Measurements from ENCODE around the gene ACVR1B. TPM values are rescaled to one million over a fixed set of nuclear protein-coding genes. Genes with fewer than 3 reads are reported as not detected.
A peak's percentile ranks its signal among the peaks of the same experiment; 100 is the strongest.

Gene ACVR1B
- total RNA-seq, 2 donors from 2014 or later = 6.8 TPM

DNA sequence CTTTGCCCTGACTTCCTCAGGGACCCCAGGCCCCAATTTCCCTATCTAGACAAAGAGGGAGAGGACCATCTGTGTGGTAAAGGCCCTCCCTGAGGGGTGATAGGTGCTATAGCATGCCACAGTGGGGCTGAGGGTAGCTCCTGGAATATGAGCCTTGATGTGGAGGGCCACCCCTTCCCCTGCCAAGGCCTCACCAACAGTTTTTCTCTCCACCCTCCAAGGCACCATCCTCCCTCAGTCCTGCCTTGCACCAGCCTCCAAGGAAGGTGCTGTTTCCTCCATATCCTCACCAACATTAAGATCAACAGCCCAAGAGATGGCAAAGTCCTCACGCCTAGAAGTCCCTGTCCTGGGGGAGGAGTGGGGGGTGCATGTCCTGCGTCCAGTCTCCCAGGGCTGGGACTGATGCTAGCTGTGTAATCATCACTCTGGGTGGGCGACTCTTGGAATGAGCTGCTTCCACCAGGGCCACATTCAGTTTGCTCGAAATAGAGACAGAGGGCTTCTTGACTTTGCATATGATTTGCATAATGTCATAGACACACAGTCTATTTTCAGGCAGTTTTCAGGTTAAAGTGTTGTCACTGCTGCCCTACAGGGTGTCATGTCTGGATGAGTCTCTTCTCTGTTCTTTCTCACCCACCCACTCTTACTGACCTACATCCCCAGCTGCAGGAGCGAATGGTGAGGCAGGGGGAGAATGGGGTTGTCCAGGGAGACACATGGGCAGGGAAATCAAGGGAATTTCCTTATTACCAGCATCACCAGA lies 26.8 kb upstream of the ACVR1B start:
- H3K9me3 Mint-ChIP-seq = no peaks in the 10 kb centered on the region
- peak overlapping the region; percentile 49 for H3K27ac Mint-ChIP-seq
- H3K4me3 Mint-ChIP-seq = peak overlapping the region; percentile 47
- no peaks in the 10 kb centered on the region for H3K27me3 Mint-ChIP-seq
- H3K36me3 Mint-ChIP-seq (ENCODE audit: low read depth) = no peaks in the 10 kb centered on the region
- ATAC-seq (replicated peaks) = peak; percentile 75
- H3K4me1 Mint-ChIP-seq = peaks cover 3% of the 10 kb centered on the region

DNA sequence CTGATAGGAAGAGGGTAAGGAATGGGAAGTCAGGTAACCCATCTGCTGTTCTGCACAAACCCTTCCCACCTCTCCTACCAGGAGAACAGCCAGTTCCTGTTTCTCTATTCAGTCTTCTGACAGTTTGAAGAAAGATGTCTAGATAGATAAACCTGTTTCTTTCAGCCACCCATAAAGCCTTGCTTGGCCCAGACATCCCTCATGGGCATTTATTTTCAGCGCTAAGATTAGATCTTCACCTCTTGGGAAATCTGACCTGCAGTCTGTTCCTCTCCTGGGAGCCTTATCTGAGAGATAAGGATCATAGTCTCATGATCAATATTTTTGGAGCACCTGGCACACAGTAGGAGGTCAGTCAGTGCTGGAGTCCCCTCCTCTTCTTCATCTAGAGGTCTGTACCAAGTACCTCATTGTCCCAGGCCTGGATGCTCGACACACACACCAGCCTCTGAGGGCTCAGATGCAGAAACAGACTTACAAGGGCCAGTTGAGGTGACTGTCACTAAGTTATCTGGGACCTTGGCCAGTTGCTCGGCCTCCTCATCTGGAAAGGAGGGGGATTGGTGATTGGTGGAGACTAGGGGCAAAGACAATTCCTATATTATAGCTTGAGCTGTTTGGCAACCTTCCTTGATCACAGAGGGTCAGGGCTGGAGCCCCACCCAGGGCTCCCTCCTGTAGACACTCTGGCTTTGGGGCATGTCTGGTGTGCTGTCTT lies 26.0 kb upstream of the ACVR1B start:
- H3K27me3 Mint-ChIP-seq = no peaks in the 10 kb centered on the region
- H3K9me3 Mint-ChIP-seq = no peaks in the 10 kb centered on the region
- H3K4me3 Mint-ChIP-seq = no peak overlapping the region
- no peaks in the 10 kb centered on the region for H3K36me3 Mint-ChIP-seq (ENCODE audit: low read depth)
- H3K4me1 Mint-ChIP-seq = peaks cover 3% of the 10 kb centered on the region
- H3K27ac Mint-ChIP-seq = no peak overlapping the region
- no peak for ATAC-seq (replicated peaks)

DNA sequence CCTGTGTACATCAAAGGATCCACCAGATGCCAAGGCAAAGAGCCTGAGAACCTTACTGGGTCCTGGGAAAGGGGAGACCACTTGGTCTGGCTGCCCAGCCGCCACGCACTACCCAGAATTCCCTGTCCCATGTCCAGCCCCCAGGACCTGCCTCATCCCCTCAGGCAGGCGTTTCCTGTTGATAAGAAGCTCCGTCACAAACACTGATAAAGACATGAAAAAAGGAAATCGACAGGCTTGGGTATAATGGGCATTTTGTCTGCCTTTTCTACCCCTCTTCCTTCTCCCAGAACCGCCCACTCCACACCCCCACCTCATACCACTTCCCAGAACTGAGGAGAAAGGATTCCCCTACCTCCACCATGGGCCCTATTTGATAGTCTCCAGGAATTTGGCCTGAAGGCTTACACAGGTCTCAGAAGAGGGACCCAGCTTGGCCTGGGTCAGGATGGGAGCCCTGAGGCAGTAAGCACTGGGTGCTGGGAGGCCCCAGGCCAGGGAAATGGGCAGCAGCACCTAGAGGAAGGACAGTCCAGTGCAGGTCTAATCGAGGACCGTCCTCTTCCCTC lies 25.4 kb upstream of the ACVR1B start:
- no peak for ATAC-seq (replicated peaks)
- Mint-ChIP-seq H3K9me3 (no peaks in the 10 kb centered on the region), H3K4me3 (no peak overlapping the region), H3K27me3 (no peaks in the 10 kb centered on the region), H3K4me1 (peaks cover 3% of the 10 kb centered on the region), H3K36me3 (ENCODE audit: low read depth) (no peaks in the 10 kb centered on the region), H3K27ac (no peak overlapping the region)

DNA sequence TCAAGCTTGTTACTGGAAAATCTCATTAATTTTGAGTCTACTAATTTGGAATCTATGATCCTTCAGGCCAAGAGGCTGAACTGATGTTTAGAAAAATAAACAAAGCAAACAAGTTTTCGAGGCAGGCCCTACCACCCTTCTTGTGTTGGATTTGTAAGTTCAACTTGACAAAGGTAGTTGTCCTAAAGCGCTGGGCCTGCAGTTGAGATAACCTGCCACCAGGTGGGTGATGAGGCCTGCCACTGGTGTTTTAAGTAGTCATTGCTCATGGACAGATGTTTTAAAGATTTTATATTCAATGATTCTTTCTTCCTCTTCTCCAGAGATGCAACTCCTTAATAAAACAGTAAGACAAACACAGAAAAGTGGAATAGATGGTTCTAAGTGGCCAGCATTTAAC lies 24.8 kb upstream of the ACVR1B start:
- Mint-ChIP-seq H3K36me3 (ENCODE audit: low read depth) (no peaks in the 10 kb centered on the region), H3K27ac (no peak overlapping the region), H3K4me1 (peaks cover 3% of the 10 kb centered on the region), H3K9me3 (no peaks in the 10 kb centered on the region), H3K27me3 (no peaks in the 10 kb centered on the region), H3K4me3 (no peak overlapping the region)
- ATAC-seq (replicated peaks) = no peak

DNA sequence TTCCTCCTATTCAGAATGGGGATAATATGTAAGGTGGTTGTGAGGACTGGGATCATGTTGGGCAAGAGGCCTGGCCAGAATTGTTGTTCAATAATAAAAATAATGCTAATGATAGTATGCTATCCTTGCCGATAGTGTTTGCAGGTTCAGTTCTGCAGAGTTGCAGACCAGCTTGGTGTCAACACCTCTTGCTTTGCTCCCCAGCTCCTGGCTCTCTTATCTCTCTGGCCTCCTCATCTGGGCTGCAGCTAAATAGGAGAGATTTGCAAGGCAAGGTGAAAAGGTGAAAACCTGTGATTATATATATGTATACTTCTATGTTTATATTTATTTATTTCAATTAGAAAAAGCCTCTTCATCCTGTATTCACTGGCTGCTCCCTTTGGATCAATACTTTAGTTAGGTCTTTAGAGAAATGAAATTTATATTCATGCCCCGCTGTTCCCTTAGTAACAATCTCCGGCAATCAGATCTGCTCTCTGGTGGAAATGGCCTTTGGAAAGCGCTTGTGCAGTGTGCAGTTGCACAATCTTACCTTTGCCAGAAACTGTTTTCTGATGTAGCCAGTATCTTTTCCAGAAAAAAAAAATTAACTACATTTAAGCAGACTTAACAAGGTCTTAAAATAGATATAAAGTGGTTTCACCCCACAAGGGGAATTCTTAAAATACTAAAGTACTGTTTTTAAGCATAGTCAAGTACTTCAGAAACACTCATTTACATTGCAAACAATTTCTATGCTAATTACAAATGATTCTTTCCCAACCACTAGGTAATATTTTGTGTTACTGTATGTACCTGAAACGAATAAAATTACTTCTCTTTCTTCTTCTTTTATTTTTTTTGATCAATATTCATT lies 19.1 kb upstream of the ACVR1B start:
- H3K27ac Mint-ChIP-seq = no peak overlapping the region
- no peaks in the 10 kb centered on the region for H3K27me3 Mint-ChIP-seq
- no peaks in the 10 kb centered on the region for H3K9me3 Mint-ChIP-seq
- H3K36me3 Mint-ChIP-seq (ENCODE audit: low read depth) = no peaks in the 10 kb centered on the region
- no peak overlapping the region for H3K4me3 Mint-ChIP-seq
- no peak for ATAC-seq (replicated peaks)
- H3K4me1 Mint-ChIP-seq = no peaks in the 10 kb centered on the region

DNA sequence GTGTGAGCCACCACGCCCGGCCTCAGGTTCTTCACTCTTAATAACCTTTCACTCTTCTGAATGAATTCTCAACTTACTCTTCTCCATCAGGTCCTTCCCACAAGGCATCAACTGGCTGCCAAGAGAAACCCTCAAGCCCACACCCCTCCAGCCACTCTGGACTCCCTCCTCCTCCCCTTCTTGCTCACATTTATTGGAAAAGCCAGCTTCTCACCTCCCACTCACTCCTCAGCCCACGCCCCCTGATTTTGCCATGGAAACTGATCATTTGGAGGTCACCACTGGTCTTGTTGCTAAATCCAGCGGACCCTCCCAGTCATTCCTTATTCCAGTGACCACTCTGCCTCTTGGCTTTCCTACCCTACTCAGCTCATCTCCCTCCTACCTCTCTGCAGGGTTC lies 17.4 kb upstream of the ACVR1B start:
- H3K4me1 Mint-ChIP-seq = no peaks in the 10 kb centered on the region
- H3K9me3 Mint-ChIP-seq = no peaks in the 10 kb centered on the region
- ATAC-seq (replicated peaks) = no peak
- H3K4me3 Mint-ChIP-seq = no peak overlapping the region
- no peak overlapping the region for H3K27ac Mint-ChIP-seq
- H3K36me3 Mint-ChIP-seq (ENCODE audit: low read depth) = no peaks in the 10 kb centered on the region
- no peaks in the 10 kb centered on the region for H3K27me3 Mint-ChIP-seq

DNA sequence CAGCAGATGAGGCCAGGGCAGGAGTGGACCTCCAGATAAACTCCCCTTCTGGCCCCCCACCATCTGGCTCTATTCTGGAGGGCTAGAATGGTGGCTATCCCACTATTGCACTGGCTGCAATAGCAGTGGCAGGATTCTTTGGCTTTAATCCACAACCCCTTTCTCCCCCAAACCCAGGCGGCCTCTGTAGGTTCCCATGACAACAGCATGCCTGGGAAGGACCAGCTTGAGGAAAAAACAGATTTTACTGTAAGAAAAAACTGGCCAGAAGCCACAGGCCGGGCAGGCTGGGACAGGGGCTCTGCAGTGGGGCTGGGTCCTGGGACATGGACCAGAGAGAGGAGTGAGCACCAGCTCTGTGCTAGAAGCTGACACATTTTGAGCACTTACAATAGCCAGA lies 13.6 kb upstream of the ACVR1B start:
- Mint-ChIP-seq H3K9me3 (no peaks in the 10 kb centered on the region), H3K27ac (no peak overlapping the region), H3K27me3 (peaks cover 5% of the 10 kb centered on the region), H3K4me3 (no peak overlapping the region), H3K4me1 (no peaks in the 10 kb centered on the region), H3K36me3 (ENCODE audit: low read depth) (no peaks in the 10 kb centered on the region)
- ATAC-seq (replicated peaks) = no peak

DNA sequence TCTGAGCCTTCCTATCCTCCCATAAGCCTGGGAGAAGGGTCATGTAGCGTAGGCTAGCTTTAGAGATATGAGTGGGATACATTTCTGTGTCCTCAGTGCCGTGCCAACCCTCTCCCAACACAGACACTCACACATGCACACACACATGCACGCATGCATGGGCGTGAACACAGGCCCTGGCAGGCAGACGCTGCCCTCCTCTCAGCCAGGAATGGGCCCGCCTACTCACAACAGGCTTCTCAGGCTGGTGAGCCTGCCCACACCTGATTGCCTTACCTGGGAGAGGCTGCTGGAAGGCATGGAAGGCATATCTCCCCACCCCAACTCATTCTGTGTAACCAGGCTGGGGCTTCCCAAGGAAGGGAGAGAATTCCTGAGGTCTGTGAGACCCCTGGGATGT lies 12.8 kb upstream of the ACVR1B start:
- H3K27me3 Mint-ChIP-seq = peaks cover 5% of the 10 kb centered on the region
- no peaks in the 10 kb centered on the region for H3K4me1 Mint-ChIP-seq
- no peak overlapping the region for H3K27ac Mint-ChIP-seq
- ATAC-seq (replicated peaks) = no peak
- H3K36me3 Mint-ChIP-seq (ENCODE audit: low read depth) = no peaks in the 10 kb centered on the region
- no peak overlapping the region for H3K4me3 Mint-ChIP-seq
- H3K9me3 Mint-ChIP-seq = no peaks in the 10 kb centered on the region

DNA sequence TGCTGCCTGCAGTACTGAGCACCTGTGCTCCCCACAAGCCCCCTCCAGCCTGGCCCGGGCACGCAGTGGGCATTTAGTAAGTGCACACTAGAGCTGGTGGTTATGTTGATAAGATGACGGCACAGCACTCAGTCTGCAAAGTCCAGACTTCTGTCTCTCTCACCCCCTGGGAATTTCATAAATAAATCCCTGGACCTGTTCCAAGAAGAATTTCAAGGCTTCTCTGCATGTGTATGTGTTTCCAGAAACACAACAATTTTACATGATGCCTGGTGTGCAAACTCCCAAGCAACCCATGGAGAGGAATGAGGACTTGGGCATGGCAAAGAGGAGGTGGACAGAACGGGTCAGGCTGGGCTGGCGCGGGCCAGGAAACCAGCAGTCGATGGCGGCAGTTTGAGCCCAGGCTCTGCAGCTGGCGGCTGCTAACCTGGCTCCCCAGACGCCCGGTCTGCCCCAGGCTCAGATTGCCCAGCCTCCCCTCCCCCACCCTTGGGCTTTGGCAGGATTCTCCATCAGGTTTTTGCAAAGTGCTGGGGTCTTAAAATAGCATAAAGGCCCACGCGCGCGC lies 10.4 kb upstream of the ACVR1B start:
- Mint-ChIP-seq H3K36me3 (ENCODE audit: low read depth) (no peaks in the 10 kb centered on the region), H3K27ac (no peak overlapping the region), H3K27me3 (peaks cover 10% of the 10 kb centered on the region), H3K4me1 (no peaks in the 10 kb centered on the region), H3K9me3 (peaks cover 6% of the 10 kb centered on the region), H3K4me3 (no peak overlapping the region)
- ATAC-seq (replicated peaks) = no peak

DNA sequence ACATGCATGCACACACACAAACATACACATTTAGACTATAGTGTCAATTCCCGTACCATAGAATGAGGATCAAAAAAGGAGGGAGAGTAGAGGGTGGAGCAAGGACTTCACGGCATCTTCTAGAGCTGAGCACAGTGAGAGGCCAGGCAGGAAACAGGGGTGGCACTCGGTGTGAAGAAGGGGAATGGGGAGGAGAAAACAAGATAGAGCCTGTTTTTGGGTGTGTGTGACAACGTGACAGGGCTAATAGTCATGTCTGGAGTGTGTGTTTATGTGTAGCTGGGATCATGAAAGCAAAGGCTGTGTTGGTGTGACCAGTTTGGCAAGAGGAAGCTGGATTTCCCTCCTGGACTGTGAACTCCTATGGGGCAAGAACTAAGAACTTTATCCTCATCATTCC lies 9.9 kb upstream of the ACVR1B start:
- peaks cover 6% of the 10 kb centered on the region for H3K9me3 Mint-ChIP-seq
- H3K4me3 Mint-ChIP-seq = no peak overlapping the region
- H3K27ac Mint-ChIP-seq = no peak overlapping the region
- no peaks in the 10 kb centered on the region for H3K4me1 Mint-ChIP-seq
- H3K27me3 Mint-ChIP-seq = peaks cover 10% of the 10 kb centered on the region
- ATAC-seq (replicated peaks) = no peak
- H3K36me3 Mint-ChIP-seq (ENCODE audit: low read depth) = no peaks in the 10 kb centered on the region

DNA sequence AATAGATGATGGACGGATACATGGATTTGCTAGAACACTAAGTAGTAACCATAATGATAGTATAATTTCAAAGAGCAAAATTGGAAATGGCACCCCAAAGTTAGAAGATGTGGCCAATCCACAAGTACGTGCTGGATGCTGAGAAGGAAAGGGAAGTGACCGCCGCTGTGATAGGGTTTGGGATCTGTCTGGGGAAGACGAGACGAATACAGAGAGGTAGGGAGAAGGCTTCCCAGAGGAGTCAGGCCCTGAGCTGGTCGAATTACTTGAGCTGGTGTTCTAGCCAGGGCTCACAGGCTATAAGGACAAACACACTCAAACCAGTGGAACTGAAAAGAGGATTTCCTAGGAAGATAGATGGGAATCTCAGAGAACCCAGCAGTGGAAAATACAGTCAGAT lies 9.4 kb upstream of the ACVR1B start:
- H3K9me3 Mint-ChIP-seq = peaks cover 6% of the 10 kb centered on the region
- H3K27me3 Mint-ChIP-seq = peaks cover 10% of the 10 kb centered on the region
- no peak overlapping the region for H3K4me3 Mint-ChIP-seq
- H3K36me3 Mint-ChIP-seq (ENCODE audit: low read depth) = no peaks in the 10 kb centered on the region
- no peak for ATAC-seq (replicated peaks)
- H3K4me1 Mint-ChIP-seq = no peaks in the 10 kb centered on the region
- H3K27ac Mint-ChIP-seq = no peak overlapping the region

DNA sequence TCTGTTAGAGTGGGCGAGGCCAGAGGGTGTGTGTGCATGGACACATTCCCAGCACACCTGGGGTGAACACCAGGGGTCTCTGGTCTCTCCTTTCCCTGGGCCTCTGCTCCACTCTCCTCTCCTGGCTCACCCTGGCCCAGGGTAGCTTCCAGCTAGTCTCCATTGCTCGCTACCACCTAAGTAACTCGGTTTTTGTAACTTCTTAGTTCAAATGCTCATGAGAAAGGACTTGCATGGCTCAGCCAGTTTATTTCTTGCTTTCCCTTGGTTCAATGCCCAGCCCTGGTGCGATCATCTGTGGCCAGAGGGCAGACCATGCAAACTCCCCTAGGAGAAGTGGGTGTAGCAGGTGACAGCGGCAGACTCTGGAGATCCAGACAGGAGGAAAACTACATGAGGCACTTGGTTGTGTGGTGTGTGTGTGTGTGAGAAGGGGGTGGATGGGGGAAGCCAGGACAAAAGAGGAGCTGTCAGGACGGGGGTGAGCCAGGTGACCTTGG lies 8.9 kb upstream of the ACVR1B start:
- no peak overlapping the region for H3K27ac Mint-ChIP-seq
- no peaks in the 10 kb centered on the region for H3K36me3 Mint-ChIP-seq (ENCODE audit: low read depth)
- peaks cover 6% of the 10 kb centered on the region for H3K9me3 Mint-ChIP-seq
- no peak overlapping the region for H3K4me3 Mint-ChIP-seq
- no peaks in the 10 kb centered on the region for H3K4me1 Mint-ChIP-seq
- H3K27me3 Mint-ChIP-seq = peaks cover 10% of the 10 kb centered on the region
- ATAC-seq (replicated peaks) = no peak

DNA sequence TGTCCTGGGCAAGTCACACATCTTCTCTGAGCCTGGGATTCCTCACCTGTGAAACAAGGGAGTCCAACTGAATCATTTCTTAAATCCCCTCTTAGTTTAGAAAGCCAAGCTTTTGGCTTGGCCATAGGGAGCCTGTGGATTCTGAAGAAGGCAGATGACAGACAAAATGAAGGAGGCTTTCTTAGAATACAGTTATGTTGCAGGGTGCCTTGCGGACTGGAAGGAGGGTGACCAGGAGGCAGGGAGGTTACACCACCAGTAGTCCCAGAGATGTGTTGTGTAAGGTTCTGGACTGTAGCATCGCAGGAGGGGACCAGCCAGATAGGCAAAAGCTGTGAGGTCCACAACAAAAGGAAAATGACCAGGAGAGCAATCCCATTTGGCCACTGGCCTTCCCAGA lies 8.2 kb upstream of the ACVR1B start:
- Mint-ChIP-seq H3K4me3 (no peak overlapping the region), H3K36me3 (ENCODE audit: low read depth) (no peaks in the 10 kb centered on the region), H3K4me1 (no peaks in the 10 kb centered on the region), H3K27ac (no peak overlapping the region), H3K9me3 (peaks cover 6% of the 10 kb centered on the region), H3K27me3 (peaks cover 10% of the 10 kb centered on the region)
- no peak for ATAC-seq (replicated peaks)

DNA sequence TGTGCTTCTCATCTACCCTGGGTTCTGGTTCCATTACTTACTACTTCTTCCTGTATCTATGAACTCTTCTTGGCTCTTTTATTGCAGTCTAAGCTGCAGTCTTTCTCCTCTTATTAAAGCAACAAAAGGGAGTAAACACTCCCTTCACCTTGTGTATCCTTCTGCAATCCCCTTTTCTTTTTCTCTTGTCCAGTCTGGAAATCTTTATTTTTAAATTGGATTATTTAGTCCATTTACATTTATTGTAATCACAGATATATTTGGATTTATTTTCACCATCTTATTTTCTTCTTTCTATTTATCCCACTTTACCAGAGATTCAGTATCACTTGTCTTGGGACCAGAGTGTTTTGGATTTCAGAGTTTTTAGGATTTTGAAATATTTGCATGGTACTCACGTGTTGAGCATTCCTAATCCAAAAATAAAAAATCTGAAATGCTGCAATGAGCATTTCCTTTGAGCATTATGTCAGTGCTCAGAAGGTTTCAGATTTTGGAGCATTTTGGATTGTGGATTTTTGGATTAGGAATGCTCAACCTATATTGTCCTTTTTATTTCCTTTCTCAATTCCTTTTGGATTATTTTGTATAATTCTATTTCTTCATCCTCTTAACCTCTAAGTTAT lies 6.8 kb upstream of the ACVR1B start:
- H3K36me3 Mint-ChIP-seq (ENCODE audit: low read depth) = no peaks in the 10 kb centered on the region
- no peaks in the 10 kb centered on the region for H3K4me1 Mint-ChIP-seq
- peaks cover 13% of the 10 kb centered on the region for H3K27me3 Mint-ChIP-seq
- H3K4me3 Mint-ChIP-seq = no peak overlapping the region
- no peak for ATAC-seq (replicated peaks)
- H3K9me3 Mint-ChIP-seq = peaks cover 6% of the 10 kb centered on the region
- H3K27ac Mint-ChIP-seq = no peak overlapping the region
